Heart left ventricle (tissue), 13 donors: ENCODE results near the gene MGMT.

Experiments used
- CTCF ChIP-seq, 12 donors: fragments of 200-600 bp; sonication (generic) in 4 of 12; IDR thresholded peaks; one replicate each; pipeline versions ENCODE4 v1.5.0 to v1.8.0; 2018 to 2022; ENCODE audit warnings: antibody characterized with exemption in 12 of 12, mild to moderate bottlenecking in 5 of 12
- POLR2A ChIP-seq, 2 donors: fragments of 450-650 bp; IDR thresholded peaks; one replicate each; pipeline ENCODE4 v1.6.1; 2017; ENCODE audit warnings: antibody characterized with exemption in 2 of 2, mild to moderate bottlenecking in 2 of 2, moderate library complexity in 2 of 2
- donor health status: ischemic (EF 13 %, LVEDD 7.1; RV severe dilation, severe dysfunction).
- donor health status: DM: no; HTN: yes; CAD: no.
- donor health status: DM: no; HTN: no; CAD: no.
- donor health status: ischemic (EF 25% LVEDD 6.9; RV normal size, moderate dysfunction).
- donor health status: ischemic (EF 25% LVEDD 5.7; RV mildly dilated, moderate dysfunction).
- donor health status: ischemic (EF 35%, LVEDD 5.7; RV mildly dilated, moderate dysfunction).
- donor health status: nonischemic (EF 11% LVEDD 7.7; RV severe dilation, severe dysfunction).
- donor health status: DM: yes; HTN: yes; CAD: no.
- donor health status: PGD.
- donor health status: ischemic (EF 29% LVEDD 5.4; RV normal size, mild dysfunction).
- donor health status: nonischemic (EF 23%, LVEDD 6.1; RV moderate dilation, normal function).

DNA sequence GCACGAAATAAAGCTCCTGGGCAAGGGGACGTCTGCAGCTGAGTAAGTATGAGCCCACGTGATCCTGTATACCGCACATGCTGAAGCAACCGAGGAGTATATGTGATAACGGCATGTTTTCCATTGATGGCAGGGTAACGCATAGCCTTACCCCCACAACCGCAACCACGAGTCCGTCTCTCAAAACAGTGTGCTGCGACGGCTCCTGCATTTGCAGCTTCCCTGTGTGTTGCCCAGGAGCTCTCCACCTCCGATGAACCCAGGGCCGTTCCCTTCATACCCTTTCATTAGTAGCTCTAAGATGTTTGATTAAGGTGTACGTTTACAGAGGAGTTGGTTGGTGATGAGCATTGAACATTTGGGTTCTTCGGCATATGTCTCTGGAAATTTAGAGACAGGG is 69.3 kb downstream of the MGMT start:
- TF ChIP-seq POLR2A (IDR thresholded peaks at IDR 0.05) (no peak), CTCF (IDR thresholded peaks at IDR 0.05) (no peak)
